Stimulated activated CD8-positive, alpha-beta memory T cell treated with anti-CD3 and anti-CD28 coated beads, Interleukin-15, amount 100 ng/mL, for 48 hours (primary cell): ENCODE data around the gene PRELID1.
"Not testable (repeated sequence)": the region's sequence is repeated elsewhere in the genome, so short reads cannot be mapped to it uniquely, and the experiment has no call there.

Experiments used
- DNase-seq, 2 donors: peaks; one replicate each; pipeline ENCODE4 v3.0.0-alpha.2; 2020; ENCODE audit warnings: low read depth in 2 of 2

The PRELID1 gene

GRCh38 chr5:177303121-177303924, at the start of gene PRELID1, which contains the start of gene RAB24:
Gene PRELID1 (plus strand): TSS chr5:177303799. CDS start chr5:177303986, 187 bp downstream.
Gene RAB24 (minus strand): TSS chr5:177303719. CDS start chr5:177303288, 431 bp downstream.
- peak; percentile 86 to 88 for DNase-seq

- no peak for DNase-seq
These were observed 47.3 kb upstream of the PRELID1 start for GRCh38 chr5:177256296-177256695.

- not testable (repeated sequence) for DNase-seq
These were observed 44.9 kb upstream of the PRELID1 start for GRCh38 chr5:177258711-177259110.

GRCh38 chr5:177260961-177261360, 42.6 kb upstream of the PRELID1 start:
- DNase-seq: no peak

- DNase-seq: no peak
These were observed 42.1 kb upstream of the PRELID1 start for GRCh38 chr5:177261510-177261909.

GRCh38 chr5:177264178-177264577, 39.4 kb upstream of the PRELID1 start:
- DNase-seq: no peak

- DNase-seq: no peak
These were observed 38.2 kb upstream of the PRELID1 start for GRCh38 chr5:177265395-177265794.

- DNase-seq: no peak
These were observed 34.2 kb upstream of the PRELID1 start for GRCh38 chr5:177269232-177269895.

- DNase-seq: no peak
These were observed 33.6 kb upstream of the PRELID1 start for GRCh38 chr5:177269976-177270375.

- no peak for DNase-seq
These were observed 32.9 kb upstream of the PRELID1 start for GRCh38 chr5:177270653-177271052.

- no peak for DNase-seq
These were observed 32.5 kb upstream of the PRELID1 start for GRCh38 chr5:177271113-177271512.

GRCh38 chr5:177275883-177276282, 27.7 kb upstream of the PRELID1 start:
- DNase-seq: no peak

- DNase-seq: no peak
These were observed 26.7 kb upstream of the PRELID1 start for GRCh38 chr5:177276886-177277285.

GRCh38 chr5:177288191-177288590, 15.4 kb upstream of the PRELID1 start:
- no peak for DNase-seq

GRCh38 chr5:177290816-177291596, 12.6 kb upstream of the PRELID1 start:
- no peak for DNase-seq

- no peak for DNase-seq
These were observed 11.9 kb upstream of the PRELID1 start for GRCh38 chr5:177291735-177292134.

GRCh38 chr5:177293819-177294581, 9.6 kb upstream of the PRELID1 start:
- DNase-seq: no peak

GRCh38 chr5:177294632-177295031, 9.0 kb upstream of the PRELID1 start:
- no peak for DNase-seq

- no peak for DNase-seq
These were observed 7.7 kb upstream of the PRELID1 start for GRCh38 chr5:177295924-177296323.

GRCh38 chr5:177296581-177296980, 7.0 kb upstream of the PRELID1 start:
- DNase-seq: no peak

- no peak for DNase-seq
These were observed 5.7 kb upstream of the PRELID1 start for GRCh38 chr5:177297922-177298321.

GRCh38 chr5:177299697-177300096, 3.9 kb upstream of the PRELID1 start:
- no peak for DNase-seq
